Measurements from ENCODE around the gene XPC. TPM values are rescaled to one million over a fixed set of nuclear protein-coding genes. Genes with fewer than 3 reads are reported as not detected.

The XPC gene
- total RNA-seq, 2 donors from 2014 or later: 41.1 to 53.2 TPM

- WGBS: 85% methylated on average over 4 of the region's 4 CpGs
- TF ChIP-seq POLR2A (IDR thresholded peaks at IDR 0.05): no peak
- TF ChIP-seq POLR2AphosphoS5 (IDR thresholded peaks at IDR 0.05): no peak
- TF ChIP-seq CTCF (IDR thresholded peaks at IDR 0.05): no peak
- no peaks in the 10 kb centered on the region for H3K27me3 ChIP-seq (replicated peaks; ENCODE audit: insufficient read depth)
- intact Hi-C loops (cut with DNase I): no loop called here
- no peak for DNase-seq (ENCODE audit: low spot score)
- no peak overlapping the region for H3K27ac ChIP-seq
- no peaks in the 10 kb centered on the region for H3K9me3 ChIP-seq
- H3K4me3 ChIP-seq: no peak overlapping the region
- no peaks in the 10 kb centered on the region for H3K4me1 ChIP-seq (replicated peaks)
- no peaks in the 10 kb centered on the region for H3K36me3 ChIP-seq
Measured at GRCh38 chr3:14194865-14195264, 16.5 kb upstream of the XPC start.

DNA sequence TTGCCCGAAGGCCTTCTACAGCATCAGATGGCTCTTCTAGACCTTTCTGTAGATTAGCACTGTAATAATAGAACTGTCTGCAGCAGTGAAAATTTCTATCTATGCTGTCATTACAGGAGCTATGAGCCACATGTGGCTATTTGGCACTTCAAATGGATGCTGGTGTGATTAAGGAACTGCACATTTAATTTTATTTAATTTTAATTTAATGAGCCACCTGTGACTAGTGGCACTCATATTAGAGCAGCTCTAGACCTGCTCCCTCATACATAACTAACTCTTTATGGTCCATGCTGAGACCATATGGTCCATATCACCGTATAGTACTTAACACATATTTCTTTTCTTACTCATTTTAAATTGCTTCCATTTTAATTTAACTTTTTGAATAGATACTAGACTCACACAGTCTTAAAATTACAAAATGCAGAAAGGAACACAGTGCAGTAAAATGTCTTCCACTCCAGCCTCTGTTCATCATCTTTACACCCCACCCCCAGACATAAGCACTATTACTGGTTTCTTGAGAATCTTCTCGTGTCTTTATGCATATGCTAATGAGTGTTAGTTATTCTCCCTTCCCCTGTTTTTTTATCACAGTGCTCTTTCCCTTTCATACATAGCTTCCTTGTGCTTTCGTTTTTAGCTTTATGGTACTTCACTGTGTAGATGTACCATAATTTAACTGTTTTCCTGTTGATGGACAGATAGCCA, 9.8 kb upstream of the XPC start:
- no peaks in the 10 kb centered on the region for H3K36me3 ChIP-seq
- WGBS: 63% methylated on average over 4 of the region's 4 CpGs

DNA sequence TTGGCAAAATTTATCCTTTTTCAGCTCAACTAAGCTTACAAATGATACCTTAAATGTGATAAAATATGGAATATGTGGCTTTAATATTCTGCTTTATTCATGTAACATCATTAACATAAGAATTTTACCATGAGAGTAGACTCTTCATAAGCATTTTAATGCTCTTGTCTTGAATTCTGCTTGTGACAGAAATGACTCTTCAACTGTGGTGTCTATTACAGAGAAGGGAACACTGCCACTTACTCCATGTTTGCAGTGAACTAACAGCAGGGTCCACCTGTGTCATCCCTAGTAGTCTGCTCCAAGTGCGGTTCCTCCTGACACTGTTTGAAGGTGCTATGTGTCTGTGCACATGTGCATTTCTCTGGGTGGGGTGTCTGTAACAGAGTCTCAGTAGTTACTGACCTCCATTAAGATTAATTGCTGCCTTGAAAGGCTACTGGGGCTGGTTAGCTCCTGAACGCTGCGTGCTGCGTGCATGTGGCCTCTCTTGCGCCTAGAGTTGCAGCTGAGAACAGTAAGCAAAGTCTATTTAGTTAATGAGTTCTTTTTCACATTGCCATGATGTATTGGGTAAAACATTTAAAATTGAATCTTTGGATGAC, 8.6 kb upstream of the XPC start:
- DNase-seq (ENCODE audit: low spot score): no peak
- Histone ChIP-seq H3K4me1 (replicated peaks) (no peaks in the 10 kb centered on the region), H3K9me3 (no peaks in the 10 kb centered on the region), H3K27me3 (replicated peaks; ENCODE audit: insufficient read depth) (no peaks in the 10 kb centered on the region), H3K27ac (no peak overlapping the region), H3K36me3 (no peaks in the 10 kb centered on the region), H3K4me3 (no peak overlapping the region)
- intact Hi-C loops (cut with DNase I): no loop called here
- no peak for TF ChIP-seq POLR2AphosphoS5 (IDR thresholded peaks at IDR 0.05)
- no peak for TF ChIP-seq POLR2A (IDR thresholded peaks at IDR 0.05)
- no peak for TF ChIP-seq CTCF (IDR thresholded peaks at IDR 0.05)
- WGBS: 94% methylated on average over 5 of the region's 5 CpGs

More for the DNA sequence above, 9.8 kb upstream of the XPC start:
- TF ChIP-seq POLR2AphosphoS5 (IDR thresholded peaks at IDR 0.05): no peak
- no peak for TF ChIP-seq CTCF (IDR thresholded peaks at IDR 0.05)
- no peak for TF ChIP-seq POLR2A (IDR thresholded peaks at IDR 0.05)
- no peak overlapping the region for H3K27ac ChIP-seq
- H3K4me3 ChIP-seq: no peak overlapping the region
- intact Hi-C loops (cut with DNase I): no loop called here
- H3K27me3 ChIP-seq (replicated peaks; ENCODE audit: insufficient read depth): no peaks in the 10 kb centered on the region
- no peaks in the 10 kb centered on the region for H3K4me1 ChIP-seq (replicated peaks)
- DNase-seq (ENCODE audit: low spot score): no peak
- H3K9me3 ChIP-seq: no peaks in the 10 kb centered on the region

- Histone ChIP-seq H3K4me1 (replicated peaks) (peaks cover 8% of the 10 kb centered on the region), H3K9me3 (no peaks in the 10 kb centered on the region), H3K36me3 (no peaks in the 10 kb centered on the region), H3K27ac (no peak overlapping the region), H3K4me3 (no peak overlapping the region), H3K27me3 (replicated peaks; ENCODE audit: insufficient read depth) (no peaks in the 10 kb centered on the region)
- 36% methylated on average over 2 of the region's 2 CpGs for WGBS
- intact Hi-C loops (cut with DNase I): no loop called here
- DNase-seq (ENCODE audit: low spot score): no peak
- TF ChIP-seq POLR2AphosphoS5 (IDR thresholded peaks at IDR 0.05) (no peak), POLR2A (IDR thresholded peaks at IDR 0.05) (no peak), CTCF (IDR thresholded peaks at IDR 0.05) (no peak)
Measured at GRCh38 chr3:14183015-14183577, 4.7 kb upstream of the XPC start.
